Measurements from ENCODE around the gene DOCK11.

GRCh38 chrX:118550792-118551191 is 55.2 kb downstream of the DOCK11 start:
- no peak for TF ChIP-seq POLR2A (IDR thresholded peaks at IDR 0.05; ENCODE audit: extremely low read depth, insufficient read length)
- TF ChIP-seq MAX (IDR thresholded peaks at IDR 0.05; ENCODE audit: low read depth, low read length) = no peak
- no peak for TF ChIP-seq CTCF (IDR thresholded peaks at IDR 0.05; ENCODE audit: low read depth, low read length)

Measured in NB4 (cell line).